Ureter (tissue), 1 donor: ENCODE results near the gene FIS1. TPM values are rescaled to one million over a fixed set of nuclear protein-coding genes. Genes with fewer than 3 reads are reported as not detected.
"Not testable (repeated sequence)": the region's sequence is repeated elsewhere in the genome, so short reads cannot be mapped to it uniquely, and the experiment has no call there.

Source experiments
- DNase-seq: peaks from one replicate; pipeline ENCODE4 v3.0.0-alpha.2; 2020; ENCODE audit warnings: low spot score
- total RNA-seq: library from RNA; stranded (reverse); gene quantifications from one replicate; pipeline ENCODE4 v1.2.4, GENCODE V29; 2023
- donor health status: DM: yes; HTN: yes; CAD: no.

Gene FIS1
- total RNA-seq, result 159 TPM

DNA sequence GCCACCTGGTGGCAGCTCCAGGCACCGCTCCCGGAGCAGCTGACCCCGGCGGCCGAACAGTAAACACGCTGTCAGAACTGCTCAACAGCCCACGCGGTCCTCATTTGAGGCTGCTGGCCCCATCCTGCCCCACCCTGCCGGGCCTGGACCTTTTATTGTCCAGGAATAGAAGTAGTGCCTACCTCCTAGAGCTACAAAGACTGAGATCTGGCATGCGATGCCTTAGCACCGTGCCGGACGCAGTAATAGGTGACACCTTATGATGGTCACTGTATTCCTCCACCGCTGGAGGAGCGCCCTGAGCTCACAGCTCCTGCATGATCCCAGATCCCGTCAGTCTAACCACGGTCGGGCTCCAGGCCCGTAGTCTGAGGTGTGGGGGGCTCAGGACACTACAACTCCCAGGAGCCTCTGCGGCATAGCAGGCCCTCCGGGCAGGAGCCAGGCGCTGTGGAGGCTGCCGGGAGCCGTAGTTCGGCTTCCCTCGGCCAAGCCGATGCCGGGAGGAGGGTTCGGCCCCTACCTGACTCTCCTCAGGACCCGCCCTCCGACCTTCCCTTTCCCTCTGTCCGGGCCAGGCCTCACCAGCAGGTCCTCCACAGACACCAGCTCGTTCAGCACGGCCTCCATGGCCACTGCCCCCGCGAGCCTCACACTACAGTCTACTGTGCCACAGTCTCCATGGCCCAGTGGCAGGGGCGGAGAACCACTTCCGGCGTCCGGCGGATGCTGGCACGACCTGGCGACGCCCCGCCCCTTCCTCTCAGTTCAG, at the start of gene FIS1:
TSS of gene FIS1 (minus strand) at position 707 of the 772 bp plus-strand sequence. CDS start at position 630, 77 bp downstream.
- peak; percentile 93 for DNase-seq

DNA sequence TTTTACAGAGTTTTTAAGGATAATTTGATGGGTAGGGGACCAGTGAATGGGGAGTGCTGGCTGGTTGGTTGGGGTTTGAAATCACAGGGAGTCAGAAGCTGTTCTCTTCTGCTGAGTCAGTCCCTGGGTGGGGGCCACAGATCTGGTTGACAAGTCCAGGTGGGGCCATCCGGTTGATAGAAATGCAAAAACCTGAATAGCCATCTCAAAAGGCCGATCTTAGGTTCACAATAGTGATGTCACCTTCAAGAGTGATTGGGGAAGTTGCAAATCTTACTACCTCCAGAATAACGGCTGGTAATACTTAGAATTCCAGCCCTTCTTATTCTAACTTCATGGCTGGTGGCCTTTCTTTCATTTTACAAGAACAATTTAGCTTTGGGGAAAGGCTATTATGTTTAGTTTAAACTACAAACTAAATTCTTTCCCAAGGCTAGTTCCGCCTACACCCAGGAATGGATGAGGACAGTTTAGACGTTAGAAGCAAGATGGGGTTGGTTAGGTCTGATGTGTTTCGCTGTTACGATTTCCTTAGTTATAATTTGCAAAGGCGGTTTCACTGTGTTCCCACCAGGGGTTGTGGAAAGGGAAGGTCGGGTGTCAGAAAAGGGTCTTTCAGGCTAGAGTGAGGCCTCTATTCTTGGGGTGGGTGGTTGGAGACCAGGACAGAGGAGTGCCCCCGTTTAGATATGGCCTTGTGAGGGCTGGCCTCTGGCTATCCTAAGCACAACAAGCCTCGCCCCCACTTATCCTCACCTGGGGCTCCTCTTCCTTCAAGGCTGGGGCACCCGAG, 49.4 kb upstream of the FIS1 start:
- DNase-seq, result no peak

DNA sequence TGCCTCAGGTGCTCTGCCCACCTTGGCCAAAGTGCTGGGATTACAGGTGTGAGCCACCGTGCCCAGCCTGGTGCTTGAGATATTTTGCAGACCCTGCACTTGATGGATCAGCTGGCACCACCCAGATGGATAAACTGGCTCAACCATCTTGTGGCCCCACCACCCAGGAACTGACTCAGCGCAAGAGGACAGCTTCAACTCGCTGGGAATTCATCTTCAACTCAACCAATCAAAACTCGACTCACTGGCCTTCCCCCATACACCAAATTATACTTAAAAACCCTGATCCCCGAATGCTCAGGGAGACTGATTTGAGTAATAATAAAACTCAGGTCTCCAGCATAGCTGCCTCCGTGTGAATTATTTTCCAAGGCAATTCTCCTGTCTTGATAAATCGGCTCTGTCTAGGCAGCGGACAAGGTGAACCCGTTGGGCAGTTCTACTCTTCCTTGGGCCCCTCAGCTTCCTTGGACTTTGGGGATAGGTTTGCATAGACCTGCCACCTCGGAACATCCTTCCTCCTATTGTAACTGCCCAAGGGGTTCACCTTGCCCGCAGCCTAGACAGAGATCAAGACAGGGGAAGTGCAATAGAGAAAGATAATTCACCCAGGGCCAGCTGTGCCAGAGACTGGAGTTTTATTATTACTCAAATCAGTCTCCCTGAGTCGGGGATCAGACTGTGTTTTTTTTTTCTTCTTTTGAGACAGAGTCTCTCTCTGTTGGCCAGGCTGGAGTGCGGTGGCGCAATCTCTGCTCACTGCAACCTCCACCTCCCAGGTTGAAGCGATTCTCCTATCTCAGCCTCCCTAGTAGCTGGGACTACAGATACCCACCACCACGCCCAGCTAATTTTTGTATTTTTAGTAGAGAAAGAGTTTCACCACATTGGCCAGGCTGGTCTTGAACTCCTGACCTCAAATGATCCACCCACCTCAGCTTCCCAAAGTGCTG, 48.5 kb upstream of the FIS1 start:
- not testable (repeated sequence) for DNase-seq

DNA sequence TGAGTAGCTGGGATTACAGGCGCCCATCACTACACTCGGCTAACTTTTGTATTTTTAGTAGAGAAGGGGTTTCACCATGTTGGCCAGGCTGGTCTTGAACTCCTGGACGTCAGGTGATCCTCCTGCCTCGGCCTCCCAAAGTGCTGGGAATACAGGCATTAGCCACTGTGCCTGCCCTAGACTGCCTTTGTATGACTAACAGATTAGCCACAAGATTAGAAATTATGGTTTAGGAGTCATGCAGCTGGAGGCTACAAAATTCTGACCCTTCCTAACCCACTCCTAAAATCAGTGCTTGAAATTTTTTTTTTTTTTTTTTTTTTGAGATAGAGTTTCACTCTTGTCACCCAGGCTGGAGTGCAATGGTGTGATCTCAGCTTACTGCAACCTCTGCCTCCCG, 47.7 kb upstream of the FIS1 start:
- DNase-seq, result not testable (repeated sequence)

DNA sequence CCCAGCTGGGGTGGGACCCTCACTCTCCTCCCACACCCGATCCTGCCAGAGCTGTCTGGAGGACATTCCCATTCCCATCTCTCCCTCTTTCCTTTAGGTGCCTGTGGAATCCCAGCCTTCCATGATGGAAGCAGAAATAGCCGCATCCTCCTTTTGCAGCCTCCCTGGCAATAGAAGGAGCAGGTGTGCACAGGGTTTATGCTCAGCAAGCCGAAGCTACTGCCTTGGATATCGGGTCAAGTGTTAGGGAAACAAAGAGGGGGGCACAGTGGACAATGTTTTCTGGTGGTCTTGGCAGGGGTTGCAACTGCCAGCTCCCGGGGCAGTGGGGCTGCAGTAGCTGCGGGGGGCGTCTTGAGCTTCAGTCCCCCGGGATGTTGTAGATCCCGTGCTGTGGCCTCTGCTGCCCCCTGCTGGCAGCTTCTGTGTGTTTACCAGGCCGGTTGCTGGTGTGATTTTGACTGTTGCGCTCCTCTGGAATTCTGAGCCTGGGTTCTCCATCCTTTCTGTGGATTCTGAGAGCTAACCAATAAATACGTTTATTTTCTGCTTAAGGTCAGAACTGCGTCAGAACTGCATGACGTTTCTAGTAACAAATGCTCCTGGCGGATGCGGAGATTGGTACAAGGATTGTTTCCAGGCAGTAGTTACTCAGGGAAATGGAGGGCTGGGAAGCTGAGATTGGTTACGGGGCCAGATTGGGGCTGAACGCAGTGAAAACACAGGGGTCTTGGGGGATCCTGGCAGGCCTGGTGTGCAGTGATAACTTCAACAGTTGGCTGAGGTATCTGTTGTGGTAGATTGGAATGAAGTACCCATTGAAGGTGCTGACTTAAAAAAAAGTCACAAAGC, 45.5 kb upstream of the FIS1 start:
- DNase-seq, result peak; percentile 50

DNA sequence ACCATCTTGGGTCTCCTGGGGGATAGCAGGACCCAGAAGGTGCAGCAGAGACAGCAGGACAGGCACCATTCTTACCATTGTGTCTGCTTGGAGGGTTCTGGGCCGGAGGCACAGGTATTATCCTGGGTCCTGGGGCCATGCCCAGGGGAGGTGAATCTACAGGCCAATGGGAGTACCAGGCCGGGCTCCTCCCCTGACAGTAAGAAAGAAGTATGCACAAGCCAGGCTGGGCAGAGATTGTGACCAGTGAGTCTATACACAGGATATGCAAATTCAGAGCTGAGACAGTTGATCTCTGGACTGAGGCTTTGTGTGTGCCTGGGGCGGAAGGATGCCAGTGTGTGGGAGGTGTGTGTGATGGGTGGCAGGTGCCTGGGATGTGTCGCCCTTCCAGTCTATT, 44.8 kb upstream of the FIS1 start:
- not testable (repeated sequence) for DNase-seq

DNA sequence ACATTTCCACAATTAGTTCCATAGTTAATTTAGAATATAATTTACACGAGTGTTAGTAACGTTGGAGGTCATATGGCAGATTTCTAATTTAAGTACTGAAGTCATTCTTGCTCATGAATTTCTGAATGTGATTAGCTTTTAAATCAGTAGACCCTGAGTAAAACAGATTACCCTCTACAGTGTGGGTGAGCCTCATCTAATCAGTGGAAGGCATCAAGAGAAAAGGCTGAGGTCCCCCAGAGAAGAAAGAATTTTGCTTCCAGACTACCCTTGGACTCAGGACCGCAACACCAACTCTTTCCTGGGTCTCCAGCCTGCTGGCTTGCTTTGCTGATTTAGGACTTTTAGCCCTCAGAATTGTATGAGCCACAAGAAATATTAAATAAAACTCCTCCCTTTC, 43.6 kb upstream of the FIS1 start:
- no peak for DNase-seq

DNA sequence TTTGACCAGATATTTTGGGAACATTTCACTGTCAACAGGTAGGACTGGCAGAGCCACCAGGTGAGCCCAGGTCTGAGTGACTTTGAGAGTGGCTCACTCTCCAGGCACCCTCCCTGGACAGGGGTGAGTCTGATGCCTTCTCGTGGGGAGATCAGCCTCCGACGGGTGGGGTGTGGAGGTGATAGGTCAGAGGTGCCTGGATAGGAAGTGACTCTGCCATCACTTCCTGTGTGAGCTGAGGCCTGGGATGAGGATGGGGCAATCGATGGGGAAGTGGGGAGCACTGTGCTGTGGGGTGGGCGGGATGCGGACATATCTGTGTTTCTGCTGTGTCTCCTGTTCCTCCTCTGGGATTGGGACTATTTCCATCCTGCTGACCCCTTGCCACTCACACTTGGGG, 42.2 kb upstream of the FIS1 start:
- no peak for DNase-seq

DNA sequence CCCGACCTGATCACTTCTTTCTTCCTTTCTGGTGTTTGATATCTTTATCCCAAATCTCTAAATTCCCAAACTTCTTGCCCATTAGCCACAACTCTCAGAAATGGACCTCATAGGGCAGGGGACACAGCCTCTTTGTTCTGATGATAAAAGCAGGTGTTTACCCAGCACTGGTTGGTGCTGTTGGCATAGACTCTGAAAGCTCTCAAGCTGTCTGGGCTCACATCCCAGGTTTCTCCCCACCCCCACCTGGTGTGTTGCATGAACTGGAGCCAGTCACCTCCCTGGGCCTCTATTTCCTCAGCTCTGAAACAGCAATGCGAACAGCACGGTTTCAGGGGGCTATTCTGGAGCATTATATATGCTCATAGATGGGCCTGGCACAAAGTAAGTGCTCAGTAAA, 41.0 kb upstream of the FIS1 start:
- not testable (repeated sequence) for DNase-seq

DNA sequence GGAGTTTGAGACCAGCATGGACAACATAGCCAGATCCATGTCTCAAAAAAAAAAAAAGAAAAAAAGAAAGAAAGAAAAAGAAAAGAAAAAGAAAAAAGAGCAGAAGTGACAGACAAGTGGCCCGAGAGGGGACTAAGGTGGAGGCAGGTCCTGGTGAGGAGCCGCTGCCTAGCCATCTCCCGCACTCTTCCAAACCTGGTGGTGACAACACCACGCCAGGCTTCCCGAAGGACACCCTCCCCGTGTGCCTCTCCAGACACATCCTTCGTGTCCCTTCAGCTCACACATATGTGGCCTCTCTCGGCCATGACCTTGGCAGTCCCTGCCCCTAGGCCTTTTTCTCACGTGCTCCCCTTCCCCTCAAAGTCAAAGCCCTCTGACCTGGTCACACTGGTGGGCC, 40.3 kb upstream of the FIS1 start:
- no peak for DNase-seq

DNA sequence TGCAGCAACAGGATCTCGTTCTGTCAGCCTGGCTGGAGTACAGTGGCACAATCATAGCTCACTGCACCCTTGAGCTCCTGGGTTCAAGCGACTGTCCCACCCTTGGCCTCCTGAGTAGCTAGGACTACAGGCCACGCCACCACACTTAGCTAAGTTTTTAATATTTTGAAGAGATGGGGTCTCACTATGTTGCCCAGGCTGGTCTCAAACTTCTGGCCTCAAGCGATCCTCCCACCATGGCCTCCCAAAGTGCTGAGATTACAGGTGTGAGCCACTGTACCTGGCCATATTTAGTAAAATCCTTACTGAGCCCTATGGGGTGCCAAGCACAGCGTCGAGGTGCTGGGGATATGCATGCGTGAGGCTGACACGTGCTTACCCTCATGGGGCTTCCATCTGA, 36.0 kb upstream of the FIS1 start:
- not testable (repeated sequence) for DNase-seq

DNA sequence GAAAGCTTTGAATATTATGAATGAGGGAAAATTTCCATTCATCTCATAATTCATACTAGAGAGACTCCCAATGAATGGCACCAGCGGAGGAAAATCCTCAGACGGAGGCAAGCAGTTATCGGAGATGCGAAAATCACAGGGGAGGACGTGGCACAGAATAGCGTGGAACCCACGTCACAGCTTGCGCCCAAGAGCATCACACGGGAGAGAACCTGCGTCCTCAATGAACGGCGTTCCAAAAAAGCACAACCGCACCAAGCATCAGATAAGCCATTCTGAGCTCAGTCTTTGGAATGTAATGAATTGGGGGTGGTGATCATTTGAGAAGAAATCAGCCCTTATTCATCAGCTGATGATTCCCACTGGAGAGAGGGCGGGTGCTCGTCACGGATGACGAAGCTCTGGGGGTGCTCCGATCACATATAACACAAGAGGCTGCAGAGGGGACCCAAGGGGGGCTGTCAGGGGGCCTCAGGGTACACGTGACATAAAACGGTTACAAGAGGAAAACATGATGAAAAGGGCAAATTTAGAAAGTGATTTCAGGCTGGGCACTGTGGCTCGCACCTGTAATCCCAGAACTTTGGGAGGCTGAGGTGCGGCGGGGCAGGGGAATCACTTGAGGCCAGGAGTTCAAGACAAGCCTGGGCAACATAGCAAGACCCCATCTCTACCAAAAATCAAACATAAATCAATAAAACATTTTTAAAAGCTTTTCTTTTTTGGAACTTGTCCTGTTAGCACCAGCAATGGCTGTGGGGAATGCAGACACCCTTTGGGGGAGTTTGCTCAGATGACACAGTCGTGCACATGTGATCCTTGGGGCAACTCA, 33.8 kb upstream of the FIS1 start:
- no peak for DNase-seq

DNA sequence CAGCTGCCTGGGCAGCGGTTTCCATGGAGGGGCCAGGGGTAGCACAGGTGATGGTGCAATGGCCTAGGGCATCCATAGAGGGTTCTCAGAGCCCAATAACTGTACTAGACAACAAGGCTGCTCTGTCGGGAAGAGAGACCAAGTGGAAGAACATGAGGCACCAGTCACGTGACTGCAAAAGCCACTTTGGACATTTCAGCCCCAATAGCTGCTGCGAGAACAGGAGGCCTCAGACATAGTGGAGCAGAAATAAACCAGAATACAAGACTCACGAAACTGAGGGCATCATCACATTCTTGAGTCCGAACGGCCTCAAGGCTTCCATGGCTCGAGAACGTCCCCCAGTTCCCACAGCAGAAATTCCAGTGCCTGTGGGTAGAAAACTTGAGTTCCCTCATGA, 32.3 kb upstream of the FIS1 start:
- DNase-seq, result no peak

DNA sequence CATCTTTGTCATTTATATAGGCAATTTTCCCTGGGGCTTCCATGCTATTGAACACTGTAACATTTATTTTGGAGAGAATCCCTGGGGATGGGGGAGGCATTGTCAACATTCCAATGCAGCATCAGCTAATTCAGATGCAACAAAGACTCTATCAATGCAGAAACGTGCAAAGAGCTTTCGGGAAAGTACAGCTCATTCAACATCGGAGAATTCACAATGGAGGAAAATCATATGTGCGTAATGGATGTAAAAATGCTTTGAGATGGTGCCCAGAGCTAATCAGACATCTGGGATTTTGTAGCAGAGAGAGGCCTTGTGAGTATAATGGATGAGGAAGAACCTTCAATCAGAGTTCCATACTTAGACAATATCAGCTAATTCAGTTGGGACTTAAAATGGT, 28.3 kb upstream of the FIS1 start:
- DNase-seq, result no peak

DNA sequence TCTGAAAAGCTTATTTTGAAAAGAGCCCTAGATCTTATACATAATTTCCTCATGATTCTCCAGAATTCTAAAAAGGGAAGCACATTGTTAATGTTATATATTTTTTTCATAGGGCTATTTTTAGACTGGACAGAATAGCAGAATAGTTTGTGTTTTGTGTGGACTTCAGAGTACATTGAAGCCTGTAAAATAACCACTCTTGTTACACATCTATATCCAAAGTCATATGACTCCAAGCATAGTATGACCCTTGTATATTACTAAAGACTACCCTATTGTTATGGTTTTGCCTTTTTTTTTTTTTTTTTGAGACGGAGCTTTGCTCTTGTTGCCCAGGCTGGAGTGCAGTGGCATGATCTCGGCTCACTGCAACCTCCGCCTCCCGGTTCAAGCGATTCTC, 26.1 kb upstream of the FIS1 start:
- no peak for DNase-seq

DNA sequence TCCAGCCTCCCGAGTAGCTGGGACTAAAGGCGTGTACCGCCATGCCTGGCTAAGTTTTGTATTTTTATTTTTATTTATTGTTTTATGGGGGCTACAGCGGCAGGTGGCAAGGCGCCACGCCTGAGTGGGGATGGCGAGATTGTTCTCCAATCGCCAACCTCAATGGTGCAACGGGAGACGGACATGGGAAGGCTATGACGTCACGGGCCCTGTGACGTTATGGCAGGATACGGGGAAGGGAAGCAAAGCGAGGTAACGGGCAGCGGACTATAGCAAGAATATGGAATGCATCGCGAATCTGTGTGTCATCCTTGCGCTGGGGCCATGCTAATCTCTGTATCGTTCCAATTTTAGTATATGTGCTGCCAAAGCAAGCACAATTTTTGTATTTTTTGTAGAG, 24.8 kb upstream of the FIS1 start:
- DNase-seq, result no peak

DNA sequence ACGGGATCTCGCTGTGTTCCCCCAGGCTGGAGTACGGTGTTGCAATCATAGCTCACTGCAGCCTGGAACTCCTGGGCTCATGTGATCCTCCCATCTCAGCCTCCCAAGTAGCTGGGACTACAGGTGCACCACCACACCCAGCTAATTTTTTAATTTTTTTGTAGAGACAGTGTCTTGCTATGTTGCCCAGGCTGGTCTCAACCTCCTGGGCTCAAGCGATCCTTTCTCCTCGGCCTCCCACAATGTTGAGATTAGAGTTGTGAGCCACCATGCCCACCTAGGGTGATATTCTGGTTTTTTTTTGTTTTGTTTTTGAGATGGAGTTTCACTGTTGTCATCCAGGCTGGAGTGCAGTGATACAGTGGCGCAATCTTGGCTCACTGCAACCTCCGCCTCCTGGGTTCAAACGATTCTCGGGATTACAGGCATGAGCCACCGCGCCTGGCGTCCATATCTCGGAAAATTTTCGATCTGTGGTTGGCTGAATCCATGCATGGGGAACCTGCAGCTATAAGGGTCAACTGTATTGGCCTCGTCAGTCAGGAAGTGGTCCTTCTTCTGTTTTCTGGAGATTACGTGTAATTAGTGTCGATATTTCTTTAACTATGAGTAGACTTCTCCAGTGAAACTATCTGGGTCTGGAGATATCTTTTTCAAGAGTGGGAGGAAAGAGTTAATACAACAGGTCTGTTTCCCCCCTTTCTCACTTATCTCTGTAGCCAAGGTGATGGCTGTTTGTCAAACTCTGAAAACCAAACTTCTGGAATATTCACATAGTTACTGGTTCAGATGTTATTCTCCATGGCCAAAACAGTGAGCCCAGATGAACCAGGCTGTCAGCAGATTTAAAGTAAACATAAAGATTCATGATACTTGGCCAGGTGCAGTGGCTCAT, 21.0 kb upstream of the FIS1 start:
- DNase-seq, result no peak

DNA sequence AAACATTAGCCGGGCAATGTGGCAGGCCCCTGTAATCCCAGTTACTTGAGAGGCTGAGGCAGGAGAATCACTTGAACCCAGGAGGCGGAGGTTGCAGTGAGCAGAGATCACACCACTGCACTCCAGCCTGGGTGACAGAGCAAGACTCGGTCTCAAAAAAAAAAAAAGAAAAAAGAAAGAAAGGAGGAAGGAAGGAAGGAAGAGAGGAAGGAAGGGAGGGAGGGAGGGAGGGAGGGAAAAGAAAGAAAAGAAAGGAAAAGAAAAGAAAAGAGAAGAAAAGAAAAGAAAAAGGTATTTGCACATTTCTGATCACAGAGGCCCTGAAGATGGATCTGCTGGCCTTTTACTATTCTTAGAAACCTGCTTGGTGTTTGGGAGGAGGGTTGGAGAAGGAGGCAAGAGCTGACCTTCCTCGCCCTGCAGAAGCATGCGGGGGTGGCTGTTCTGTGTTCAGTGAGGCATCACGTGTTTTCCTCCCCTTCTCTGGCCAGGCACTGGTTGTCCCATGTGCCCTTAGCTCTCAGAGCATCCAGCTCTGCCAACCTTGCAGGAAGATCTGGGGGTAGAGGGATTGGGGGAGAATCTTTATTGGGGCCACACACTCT, 19.3 kb upstream of the FIS1 start:
- not testable (repeated sequence) for DNase-seq
